ENCODE data around the gene ARHGAP15. TPM values are rescaled to one million over a fixed set of nuclear protein-coding genes. Genes with fewer than 3 reads are reported as not detected.

Gene ARHGAP15
- total RNA-seq, 1 donor from 2014 or later, result not detected

DNA sequence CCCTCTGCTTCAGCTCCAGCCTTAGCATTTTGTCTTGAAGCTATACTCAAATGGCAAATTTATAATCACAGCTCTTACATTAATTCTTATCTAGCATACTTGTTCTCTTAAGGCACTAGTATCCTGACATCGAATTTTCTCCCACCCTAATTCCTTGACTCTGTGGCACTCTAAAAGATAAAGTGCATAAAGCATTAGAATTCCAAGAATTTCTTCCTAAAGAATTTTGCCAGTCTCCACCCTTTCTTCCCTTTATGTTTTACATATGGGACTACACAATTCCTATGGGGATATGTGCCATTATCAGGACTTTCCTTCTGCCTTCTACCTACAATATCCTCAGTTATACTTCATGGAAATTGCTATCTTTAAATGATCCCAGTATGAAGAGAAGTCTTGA is 560.3 kb downstream of the ARHGAP15 start:
- Mint-ChIP-seq H3K27ac (ENCODE audit: unreplicated experiment) (no peak overlapping the region), H3K36me3 (ENCODE audit: unreplicated experiment) (no peaks in the 10 kb centered on the region), H3K27me3 (ENCODE audit: unreplicated experiment) (no peaks in the 10 kb centered on the region), H3K9me3 (ENCODE audit: unreplicated experiment) (no peaks in the 10 kb centered on the region), H3K4me3 (ENCODE audit: unreplicated experiment) (no peak overlapping the region), H3K4me1 (ENCODE audit: low read depth, unreplicated experiment) (peaks cover 39% of the 10 kb centered on the region)
- no peak for DNase-seq
- TF ChIP-seq CTCF (IDR thresholded peaks at IDR 0.05; ENCODE audit: partially characterized antibody, unreplicated experiment), result no peak

- Mint-ChIP-seq H3K4me1 (ENCODE audit: low read depth, unreplicated experiment) (peaks cover 32% of the 10 kb centered on the region), H3K9me3 (ENCODE audit: unreplicated experiment) (no peaks in the 10 kb centered on the region), H3K27ac (ENCODE audit: unreplicated experiment) (no peak overlapping the region), H3K4me3 (ENCODE audit: unreplicated experiment) (no peak overlapping the region), H3K36me3 (ENCODE audit: unreplicated experiment) (no peaks in the 10 kb centered on the region), H3K27me3 (ENCODE audit: unreplicated experiment) (no peaks in the 10 kb centered on the region)
- DNase-seq, result no peak
- TF ChIP-seq CTCF (IDR thresholded peaks at IDR 0.05; ENCODE audit: partially characterized antibody, unreplicated experiment), result no peak
Observed at GRCh38 chr2:143690235-143690634, 561.0 kb downstream of the ARHGAP15 start.

DNA sequence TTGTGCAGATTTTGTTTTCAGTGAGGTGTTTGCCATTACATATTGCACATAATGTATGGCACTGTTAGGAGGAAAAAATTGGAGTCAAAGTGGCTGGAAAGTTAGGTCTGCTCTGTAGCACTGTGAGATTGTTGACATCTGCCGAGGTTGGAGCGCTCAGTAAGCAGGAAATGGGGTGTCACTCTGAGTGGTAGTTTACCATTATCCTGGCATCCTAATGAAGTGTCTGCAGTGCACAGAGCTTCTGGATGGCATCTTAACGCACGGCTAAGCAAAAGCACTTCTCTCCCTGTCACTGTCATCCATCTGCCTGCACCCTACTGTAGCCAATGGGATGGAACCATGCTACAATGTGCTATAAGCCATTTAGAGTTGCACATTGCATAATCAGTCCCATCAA is 561.9 kb downstream of the ARHGAP15 start:
- Mint-ChIP-seq H3K4me1 (ENCODE audit: low read depth, unreplicated experiment) (peaks cover 27% of the 10 kb centered on the region), H3K36me3 (ENCODE audit: unreplicated experiment) (no peaks in the 10 kb centered on the region), H3K27me3 (ENCODE audit: unreplicated experiment) (no peaks in the 10 kb centered on the region), H3K4me3 (ENCODE audit: unreplicated experiment) (no peak overlapping the region), H3K27ac (ENCODE audit: unreplicated experiment) (no peak overlapping the region), H3K9me3 (ENCODE audit: unreplicated experiment) (no peaks in the 10 kb centered on the region)
- TF ChIP-seq CTCF (IDR thresholded peaks at IDR 0.05; ENCODE audit: partially characterized antibody, unreplicated experiment), result no peak
- no peak for DNase-seq

DNA sequence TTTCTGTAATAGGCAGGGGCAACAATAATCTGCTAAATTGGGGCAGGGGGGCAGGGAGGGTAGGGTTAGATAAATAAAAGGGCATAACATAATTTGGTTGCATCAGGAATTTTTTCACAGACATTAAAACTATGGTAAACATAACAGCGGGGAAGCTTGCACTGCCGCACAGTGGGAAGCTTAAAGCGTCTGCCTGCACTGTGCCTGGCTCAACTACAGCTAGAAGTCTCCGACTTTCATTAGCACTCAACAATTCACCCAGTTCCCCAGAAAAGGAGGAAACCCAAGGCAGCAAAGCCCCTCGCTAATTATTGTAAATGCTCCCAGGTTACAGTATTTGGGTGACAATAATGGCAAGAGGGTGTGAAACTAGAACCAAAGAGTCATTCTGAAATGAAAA is 562.9 kb downstream of the ARHGAP15 start:
- Mint-ChIP-seq H3K9me3 (ENCODE audit: unreplicated experiment) (no peaks in the 10 kb centered on the region), H3K27ac (ENCODE audit: unreplicated experiment) (no peak overlapping the region), H3K27me3 (ENCODE audit: unreplicated experiment) (no peaks in the 10 kb centered on the region), H3K36me3 (ENCODE audit: unreplicated experiment) (no peaks in the 10 kb centered on the region), H3K4me3 (ENCODE audit: unreplicated experiment) (no peak overlapping the region), H3K4me1 (ENCODE audit: low read depth, unreplicated experiment) (peaks cover 24% of the 10 kb centered on the region)
- no peak for DNase-seq
- TF ChIP-seq CTCF (IDR thresholded peaks at IDR 0.05; ENCODE audit: partially characterized antibody, unreplicated experiment), result no peak

- Mint-ChIP-seq H3K36me3 (ENCODE audit: unreplicated experiment) (no peaks in the 10 kb centered on the region), H3K4me1 (ENCODE audit: low read depth, unreplicated experiment) (peaks cover 24% of the 10 kb centered on the region), H3K4me3 (ENCODE audit: unreplicated experiment) (no peak overlapping the region), H3K27ac (ENCODE audit: unreplicated experiment) (no peak overlapping the region), H3K9me3 (ENCODE audit: unreplicated experiment) (no peaks in the 10 kb centered on the region), H3K27me3 (ENCODE audit: unreplicated experiment) (no peaks in the 10 kb centered on the region)
- DNase-seq, result no peak
- no peak for TF ChIP-seq CTCF (IDR thresholded peaks at IDR 0.05; ENCODE audit: partially characterized antibody, unreplicated experiment)
Observed at GRCh38 chr2:143692967-143693366, 563.7 kb downstream of the ARHGAP15 start.

Measured in glutamatergic neuron (in vitro differentiated cells).